GM18526 (cell line): ENCODE data around the gene ID3.

ENCODE experiments used
- POLR2A ChIP-seq: IDR thresholded peaks from 3 replicates; pipeline ENCODE4 v1.6.1; 2011; ENCODE audit not compliant: insufficient read length; ENCODE audit errors: extremely low read depth

The ID3 gene

DNA sequence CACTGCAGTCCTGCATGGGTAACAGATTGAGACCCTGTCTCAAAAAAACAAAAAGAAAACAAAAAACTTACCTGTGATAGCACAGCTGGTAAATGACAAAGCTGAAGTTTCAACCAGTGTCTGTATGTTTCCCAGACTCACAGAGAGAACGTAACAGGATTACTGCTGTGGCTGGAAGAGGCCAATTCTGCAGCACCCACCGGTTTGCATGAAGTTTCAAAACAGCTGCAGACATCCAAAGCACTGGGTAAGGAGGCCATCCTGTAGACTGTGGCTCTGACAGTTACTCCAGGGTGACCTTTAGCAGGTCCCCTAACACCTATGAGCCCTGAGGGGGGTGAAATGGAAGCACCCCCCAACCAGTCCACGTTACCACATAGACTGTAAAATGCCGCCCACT, 7.5 kb downstream of the ID3 start:
- TF ChIP-seq POLR2A, result no peak

- TF ChIP-seq POLR2A, result no peak
Measured at GRCh38 chr1:23548704-23549143, 10.6 kb downstream of the ID3 start.

- no peak for TF ChIP-seq POLR2A
Measured at GRCh38 chr1:23546897-23547584, 12.3 kb downstream of the ID3 start.

DNA sequence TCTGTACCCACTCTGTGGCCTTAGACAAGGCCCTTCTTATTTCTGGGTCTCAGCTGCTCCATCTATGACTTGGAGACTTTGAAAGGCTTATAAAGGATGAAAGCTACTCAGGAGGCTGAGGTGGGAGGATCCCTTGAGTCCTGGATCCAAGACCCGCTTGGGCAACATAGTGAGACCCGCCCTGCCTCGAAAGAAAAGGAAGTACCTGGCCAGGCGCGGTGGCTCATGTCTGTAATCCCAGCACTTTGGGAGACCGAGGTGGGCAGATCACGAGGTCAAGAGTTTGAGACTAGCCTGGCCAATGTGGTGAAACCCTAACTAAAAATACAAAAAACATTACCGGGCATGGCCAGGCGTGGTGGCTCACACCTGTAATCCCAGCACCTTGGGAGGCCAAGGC, 13.4 kb downstream of the ID3 start:
- TF ChIP-seq POLR2A, result no peak

- TF ChIP-seq POLR2A, result no peak
Measured at GRCh38 chr1:23544444-23545389, 14.6 kb downstream of the ID3 start.

DNA sequence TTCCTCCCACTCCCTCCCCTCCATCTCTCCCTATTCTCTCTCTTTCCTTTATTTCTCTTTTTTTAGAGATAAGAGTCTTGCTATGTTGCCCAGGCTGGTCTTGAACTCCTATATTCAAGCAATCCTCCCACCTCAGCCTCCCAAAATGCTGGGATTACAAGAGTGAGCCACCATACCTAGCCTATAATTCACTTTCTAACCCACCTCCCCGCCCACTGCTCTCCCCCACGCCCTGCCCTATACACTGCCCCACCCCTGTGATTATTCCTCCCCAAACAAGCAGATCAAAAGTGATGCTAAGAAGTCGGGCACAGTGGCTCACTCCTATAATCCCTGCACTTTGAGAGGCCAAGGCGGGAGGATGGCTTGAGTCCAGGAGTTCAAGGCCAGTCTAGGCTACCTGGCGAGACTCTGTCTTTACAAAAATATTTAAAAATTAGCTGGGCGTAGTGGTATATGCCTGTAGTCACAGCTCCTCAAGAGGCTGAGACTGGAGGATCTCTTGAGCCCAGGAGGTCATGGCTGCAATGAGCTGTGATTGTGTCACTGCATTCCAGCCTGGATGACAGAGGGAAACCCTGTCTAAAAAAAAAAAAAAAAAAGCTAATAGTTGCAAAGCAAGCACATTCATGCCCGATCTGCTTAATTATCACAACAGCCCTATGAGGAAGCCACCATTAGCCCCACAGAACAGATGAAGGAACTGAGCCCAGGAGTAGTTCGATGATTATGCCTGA, 15.4 kb downstream of the ID3 start:
- no peak for TF ChIP-seq POLR2A

DNA sequence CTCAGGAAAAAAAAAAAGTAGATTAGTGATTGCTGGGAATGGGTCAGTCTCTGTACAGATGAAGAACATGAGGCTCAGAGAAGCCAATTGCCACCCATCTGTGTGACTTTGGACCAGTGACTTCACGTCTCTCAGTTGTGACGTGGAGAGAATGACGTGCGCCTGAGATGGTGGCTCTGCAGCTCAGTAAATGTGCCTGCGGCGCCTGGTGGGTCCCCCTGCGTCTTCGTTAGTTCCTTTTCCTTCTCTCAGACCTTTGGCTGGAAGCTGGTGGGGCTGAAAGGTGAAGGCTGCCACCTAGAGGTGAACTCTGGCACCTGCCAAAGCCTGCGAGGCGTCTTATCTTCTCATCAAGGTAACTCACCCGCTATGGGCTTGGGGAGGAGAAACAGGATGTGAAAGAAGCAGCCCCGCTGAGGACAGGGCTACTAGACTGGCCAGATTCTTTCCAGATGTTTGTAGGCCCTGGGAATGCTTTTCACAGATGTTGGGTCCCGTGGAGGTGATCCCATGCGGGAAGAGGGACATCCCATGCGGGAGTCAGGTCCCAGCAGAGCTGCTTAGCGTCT, 19.5 kb downstream of the ID3 start:
- TF ChIP-seq POLR2A, result no peak

- no peak for TF ChIP-seq POLR2A
Measured at GRCh38 chr1:23537296-23537973, 21.9 kb downstream of the ID3 start.

- TF ChIP-seq POLR2A, result no peak
Measured at GRCh38 chr1:23533246-23534023, 25.9 kb downstream of the ID3 start.

GRCh38 chr1:23531562-23532094, 27.7 kb downstream of the ID3 start:
- no peak for TF ChIP-seq POLR2A

DNA sequence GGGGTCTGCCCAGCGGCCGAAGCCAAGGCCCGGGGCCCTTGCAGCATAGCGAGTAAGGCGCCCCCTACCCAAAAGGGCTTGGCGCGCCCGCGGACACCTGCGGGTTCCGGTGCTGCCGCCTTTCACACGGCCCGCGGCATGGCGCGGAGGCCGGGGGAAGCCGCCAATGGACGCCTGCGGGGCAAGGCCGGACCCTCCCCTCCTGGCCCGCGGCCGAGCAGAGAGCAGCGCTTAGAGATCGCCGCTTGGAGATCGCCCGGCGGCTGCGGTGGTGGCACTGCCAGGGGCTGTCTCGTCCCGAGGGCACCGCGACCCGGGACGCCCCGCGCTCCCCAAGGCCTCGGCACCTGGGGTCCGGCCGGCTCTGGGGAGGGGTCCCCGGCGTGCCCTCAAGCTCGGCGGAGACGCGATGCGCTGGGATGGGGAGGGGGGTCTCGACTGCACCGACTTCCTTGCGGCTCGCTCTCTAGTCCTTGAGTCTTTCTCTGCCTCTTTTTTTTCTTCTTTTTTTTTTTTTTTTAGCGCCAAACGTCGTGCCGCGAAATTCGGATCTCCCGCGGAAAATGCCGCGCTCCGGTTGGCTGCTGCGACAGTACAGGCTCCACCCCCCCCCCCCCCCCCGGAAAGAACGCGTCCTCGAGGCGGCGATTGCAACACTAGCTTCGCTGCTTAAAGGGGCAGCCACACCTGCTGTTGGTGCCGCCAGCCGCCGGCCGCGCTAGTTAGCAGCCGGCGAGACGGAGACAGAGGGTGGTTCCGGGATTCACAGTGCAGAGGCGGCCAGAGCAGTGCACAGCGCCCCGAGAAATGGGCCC, 28.3 kb downstream of the ID3 start, which contains the start of gene E2F2:
Gene E2F2, minus strand, starts transcription at position 487 of the 815 bp plus-strand sequence. Its CDS starts 440 bp downstream, at position 47.
- TF ChIP-seq POLR2A, result peak; percentile 48

DNA sequence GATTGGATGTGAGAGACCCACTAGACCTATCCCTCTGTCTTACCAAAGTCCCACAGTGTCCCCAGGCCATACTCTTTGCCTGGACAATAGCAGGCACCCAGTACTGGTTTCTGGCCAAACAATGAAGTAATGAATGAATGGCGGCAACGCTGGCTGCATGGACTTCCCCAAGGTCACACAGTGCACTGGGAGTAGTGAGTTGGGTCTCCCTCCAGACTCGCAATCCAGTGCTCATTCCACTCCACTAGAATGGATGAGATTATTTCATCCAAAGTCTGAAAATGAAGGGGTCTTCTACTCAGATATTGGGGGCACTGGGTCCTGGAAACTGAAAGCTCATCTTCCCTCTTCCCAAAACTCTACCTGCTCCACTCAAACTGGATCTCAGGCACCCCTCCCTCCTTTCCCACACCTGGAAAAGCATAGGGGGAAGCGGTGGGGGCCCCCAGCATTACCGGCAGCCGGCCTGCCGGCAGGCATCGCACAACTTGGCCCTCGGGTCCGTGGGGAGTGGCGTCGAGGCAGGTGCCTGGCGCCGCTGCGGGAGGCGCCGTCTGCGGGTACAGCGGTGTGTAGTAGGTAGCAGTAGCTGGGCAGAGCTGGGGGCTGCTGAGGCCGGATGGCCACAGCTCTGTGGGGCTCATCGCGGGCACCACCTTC, 29.1 kb downstream of the ID3 start:
- no peak for TF ChIP-seq POLR2A
